Measurements from ENCODE around the gene PDE5A.

The PDE5A gene

GRCh38 chr4:119504616-119505015, 124.0 kb downstream of the PDE5A start:
- TF ChIP-seq CTCF (conservative IDR thresholded peaks at IDR 0.05): no peak
- H3K27ac ChIP-seq: no peak overlapping the region

GRCh38 chr4:119501740-119502139, 126.9 kb downstream of the PDE5A start:
- no peak for TF ChIP-seq CTCF (conservative IDR thresholded peaks at IDR 0.05)
- no peak overlapping the region for H3K27ac ChIP-seq

- TF ChIP-seq CTCF (conservative IDR thresholded peaks at IDR 0.05): no peak
Measured at GRCh38 chr4:119498527-119498926, 130.1 kb downstream of the PDE5A start.

GRCh38 chr4:119493886-119494285, 134.7 kb downstream of the PDE5A start:
- H3K27ac ChIP-seq: no peak overlapping the region
- TF ChIP-seq CTCF (conservative IDR thresholded peaks at IDR 0.05): no peak

More at GRCh38 chr4:119498527-119498926, 130.1 kb downstream of the PDE5A start:
- no peak overlapping the region for H3K27ac ChIP-seq

- no peak overlapping the region for H3K27ac ChIP-seq
Measured at GRCh38 chr4:119493419-119493818, 135.2 kb downstream of the PDE5A start.

GRCh38 chr4:119490335-119490734, 138.3 kb downstream of the PDE5A start:
- H3K27ac ChIP-seq: no peak overlapping the region
- peak; percentile 65 for TF ChIP-seq CTCF (conservative IDR thresholded peaks at IDR 0.05)

More at GRCh38 chr4:119493419-119493818, 135.2 kb downstream of the PDE5A start:
- TF ChIP-seq CTCF (conservative IDR thresholded peaks at IDR 0.05): peak; percentile 58

- TF ChIP-seq CTCF (conservative IDR thresholded peaks at IDR 0.05): no peak
- H3K27ac ChIP-seq: no peak overlapping the region
Measured at GRCh38 chr4:119489305-119489704, 139.3 kb downstream of the PDE5A start.

Data from VCaP (cell line).